CD14-positive monocyte (primary cell): ENCODE results near the gene NUBP2. TPM values are rescaled to one million over a fixed set of nuclear protein-coding genes. Genes with fewer than 3 reads are reported as not detected.
A peak's percentile ranks its signal among the peaks of the same experiment; 100 is the strongest.

ENCODE experiments used
- DNase-seq, 3 donors: peaks; one replicate each; pipeline ENCODE4 v3.0.0-alpha.2; 2011 to 2022
- H2AFZ ChIP-seq: 2 replicates; pipeline ENCODE4 v1.6.0; 2012; ENCODE audit warnings: mild to moderate bottlenecking, low read depth, low read length, inconsistent platforms; ENCODE audit not compliant: insufficient read depth, poor library complexity, severe bottlenecking
- H3K27ac ChIP-seq, 2 donors: 1 replicate in 1 of 2; 2 replicates in 1 of 2; pipeline ENCODE4 v1.5.1; 2012 to 2013; ENCODE audit warnings: low read length in 2 of 2, control low read depth in 1 of 2, inconsistent platforms in 1 of 2, low read depth in 1 of 2, mild to moderate bottlenecking in 1 of 2
- H3K27me3 ChIP-seq, 2 donors: one replicate each; pipeline versions ENCODE4 v1.6.0 to v1.6.1; 2011 to 2013; ENCODE audit warnings: low read length in 2 of 2; ENCODE audit not compliant: control insufficient read depth in 2 of 2, insufficient read depth in 2 of 2
- H3K36me3 ChIP-seq, 2 donors: replicated peaks in 1 of 2; 1 replicate in 1 of 2; 2 replicates in 1 of 2; pipeline versions ENCODE4 v1.5.1 to v1.6.1; 2012 to 2013; ENCODE audit warnings: low read length in 2 of 2, control low read depth in 1 of 2, inconsistent platforms in 1 of 2, mild to moderate bottlenecking in 1 of 2; ENCODE audit not compliant: insufficient read depth in 2 of 2, control insufficient read depth in 1 of 2
- H3K4me1 ChIP-seq, 2 donors: 1 replicate in 1 of 2; 2 replicates in 1 of 2; pipeline versions ENCODE4 v1.5.1 to v1.6.1; 2012 to 2013; ENCODE audit warnings: low read length in 2 of 2, control low read depth in 1 of 2, inconsistent platforms in 1 of 2, mild to moderate bottlenecking in 1 of 2, moderate library complexity in 1 of 2; ENCODE audit not compliant: insufficient read depth in 2 of 2, control insufficient read depth in 1 of 2
- H3K4me2 ChIP-seq: replicated peaks from 2 replicates; pipeline ENCODE3; 2012; ENCODE audit warnings: low read length, moderate library complexity, mild to moderate bottlenecking; ENCODE audit not compliant: poor library complexity, severe bottlenecking; ENCODE audit errors: extremely low read depth
- H3K4me3 ChIP-seq, 3 experiments: fragments of 200-600 bp in 1 of 3; sonication (generic) in 1 of 3; replicated peaks in 1 of 3; 1 replicate in 2 of 3; 2 replicates in 1 of 3; pipeline ENCODE4 v1.5.1; 2011 to 2013; ENCODE audit warnings: low read length in 3 of 3, mild to moderate bottlenecking in 3 of 3, control low read depth in 2 of 3, low read depth in 2 of 3, inconsistent platforms in 1 of 3, moderate library complexity in 1 of 3
- H3K79me2 ChIP-seq: 2 replicates; pipeline ENCODE4 v1.6.0; 2012; ENCODE audit warnings: mild to moderate bottlenecking, control low read depth, inconsistent platforms, low read length, moderate library complexity; ENCODE audit not compliant: insufficient read depth
- H3K9ac ChIP-seq: 2 replicates; pipeline ENCODE4 v1.6.0; 2017; ENCODE audit warnings: low read length, mild to moderate bottlenecking; ENCODE audit not compliant: insufficient read depth, poor library complexity, severe bottlenecking
- H3K9me3 ChIP-seq, 2 donors: replicated peaks in 1 of 2; 1 replicate in 1 of 2; 2 replicates in 1 of 2; pipeline versions ENCODE4 v1.5.1 to v1.6.1; 2012 to 2013; ENCODE audit warnings: low read length in 2 of 2, control low read depth in 1 of 2; ENCODE audit not compliant: control insufficient read depth in 1 of 2, insufficient read depth in 1 of 2
- H4K20me1 ChIP-seq: 2 replicates; pipeline ENCODE4 v1.6.0; 2012; ENCODE audit warnings: mild to moderate bottlenecking, low read length, control low read depth, moderate library complexity; ENCODE audit not compliant: insufficient read depth
- H3K27ac Mint-ChIP-seq, 7 donors: one replicate each; pipeline ENCODE4 v1.8.0; 2020; ENCODE audit warnings: mild to moderate bottlenecking in 7 of 7, mixed read lengths in 7 of 7, moderate library complexity in 6 of 7, inconsistent platforms in 2 of 7
- H3K27me3 Mint-ChIP-seq, 3 donors: one replicate each; pipeline ENCODE4 v1.8.0; 2021 to 2022; ENCODE audit warnings: low read depth in 3 of 3, mild to moderate bottlenecking in 3 of 3, mixed read lengths in 3 of 3, moderate library complexity in 3 of 3, inconsistent platforms in 1 of 3
- H3K36me3 Mint-ChIP-seq, 2 donors: one replicate each; pipeline ENCODE4 v1.8.0; 2020; ENCODE audit warnings: mixed read lengths in 2 of 2, inconsistent platforms in 1 of 2, mild to moderate bottlenecking in 1 of 2
- H3K4me1 Mint-ChIP-seq: one replicate; pipeline ENCODE4 v1.8.0; 2020; ENCODE audit warnings: mild to moderate bottlenecking, mixed read lengths
- H3K4me3 Mint-ChIP-seq, 2 donors: one replicate each; pipeline ENCODE4 v1.8.0; 2020; ENCODE audit warnings: mild to moderate bottlenecking in 2 of 2, mixed read lengths in 2 of 2, moderate library complexity in 1 of 2
- H3K9me3 Mint-ChIP-seq, 7 donors: one replicate each; pipeline ENCODE4 v1.8.0; 2020 to 2022; ENCODE audit warnings: mixed read lengths in 7 of 7, mild to moderate bottlenecking in 6 of 7, moderate library complexity in 6 of 7, inconsistent platforms in 2 of 7
- WGBS: methylation state at CpG from one replicate; pipeline ENCODE4 v1.1.5; 2013; ENCODE audit warnings: missing lambda C conversion rate; ENCODE audit not compliant: insufficient coverage; 5-methylcytosine and 5-hydroxymethylcytosine counted together
- intact Hi-C, 2 donors: fragments of 100-400 bp; cut with micrococcal nuclease; formaldehyde crosslinking; loops; one replicate each; pipeline versions ENCODE4 v1.15.0 to v1.15.1; 2023
- polyA plus RNA-seq, 3 donors: library from polyadenylated mRNA; depleted of rRNA in 1 of 3; unstranded in 2 of 3; stranded (reverse) in 1 of 3; fragments of 300-500 nt in 2 of 3; fragments of >200 nt in 1 of 3; fragmentation: Illumina TruSeq in 2 of 3; gene quantifications; 1 replicate in 2 of 3; 2 replicates in 1 of 3; pipeline ENCODE4 v1.2.3, GENCODE V29; 2012 to 2021
- TF ChIP-seq, protein P1 (sequence below): fragments of 200-600 bp; IDR thresholded peaks from one replicate; pipeline ENCODE4 v1.8.0; 2022; ENCODE audit warnings: antibody characterized with exemption, mild to moderate bottlenecking

The NUBP2 gene
- polyA plus RNA-seq, 3 donors: 34.4 to 69.5 (median 57.9) TPM

DNA sequence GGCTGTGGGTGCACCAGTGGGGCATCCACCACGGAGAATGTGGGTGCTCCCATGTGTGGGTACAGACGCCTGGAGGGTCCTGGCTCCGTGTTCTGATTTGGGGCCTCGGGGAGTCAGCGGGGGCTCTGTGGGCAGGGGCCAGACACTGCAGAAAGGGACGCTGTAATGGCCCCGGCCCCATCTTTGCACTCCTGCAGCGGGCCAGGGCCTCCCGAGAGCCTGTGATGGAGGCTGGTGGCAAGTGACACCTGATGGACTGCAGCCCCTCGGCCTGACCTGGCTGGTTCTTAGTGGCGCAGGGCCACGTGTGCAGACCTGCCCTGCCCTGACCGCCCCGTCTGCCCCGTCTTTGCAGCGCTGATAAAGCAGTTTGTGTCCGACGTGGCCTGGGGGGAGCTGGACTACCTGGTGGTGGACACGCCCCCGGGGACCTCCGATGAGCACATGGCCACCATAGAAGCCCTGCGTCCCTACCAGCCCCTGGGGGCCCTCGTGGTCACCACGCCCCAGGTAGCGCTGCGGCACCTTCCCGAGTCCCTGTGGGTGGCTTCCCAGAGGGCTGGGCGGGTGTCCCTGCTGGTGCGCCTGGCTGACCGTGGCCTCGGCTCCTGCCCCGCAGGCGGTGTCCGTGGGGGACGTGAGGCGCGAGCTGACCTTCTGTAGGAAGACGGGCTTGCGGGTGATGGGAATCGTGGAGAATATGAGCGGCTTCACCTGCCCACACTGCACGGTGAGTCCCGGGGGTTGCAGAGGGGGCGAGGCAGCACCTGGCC lies 4.7 kb downstream of the NUBP2 start:
- H3K36me3 Mint-ChIP-seq: peaks cover 18 to 55% of the 10 kb centered on the region in 2 donors
- Histone ChIP-seq H2AFZ (no peak overlapping the region), H3K79me2 (peaks cover 39% of the 10 kb centered on the region), H3K27ac (no peak overlapping the region), H3K4me2 (no peak overlapping the region), H4K20me1 (peaks cover 33% of the 10 kb centered on the region), H3K27me3 (no peaks in the 10 kb centered on the region), H3K4me1 (peaks cover 12 to 14% of the 10 kb centered on the region in 2 donors), H3K4me3 (no peak overlapping the region), H3K9me3 (no peaks in the 10 kb centered on the region), H3K9ac (no peak overlapping the region), H3K36me3 (peaks cover 42 to 44% of the 10 kb centered on the region in 2 donors)
- H3K27ac Mint-ChIP-seq: peak overlapping the region in 1 of 7 donors; percentile 41
- H3K4me1 Mint-ChIP-seq: peaks cover 12% of the 10 kb centered on the region
- DNase-seq: no peak
- WGBS: 96% methylated on average over 44 of the region's 44 CpGs
- TF ChIP-seq, protein P1, sequence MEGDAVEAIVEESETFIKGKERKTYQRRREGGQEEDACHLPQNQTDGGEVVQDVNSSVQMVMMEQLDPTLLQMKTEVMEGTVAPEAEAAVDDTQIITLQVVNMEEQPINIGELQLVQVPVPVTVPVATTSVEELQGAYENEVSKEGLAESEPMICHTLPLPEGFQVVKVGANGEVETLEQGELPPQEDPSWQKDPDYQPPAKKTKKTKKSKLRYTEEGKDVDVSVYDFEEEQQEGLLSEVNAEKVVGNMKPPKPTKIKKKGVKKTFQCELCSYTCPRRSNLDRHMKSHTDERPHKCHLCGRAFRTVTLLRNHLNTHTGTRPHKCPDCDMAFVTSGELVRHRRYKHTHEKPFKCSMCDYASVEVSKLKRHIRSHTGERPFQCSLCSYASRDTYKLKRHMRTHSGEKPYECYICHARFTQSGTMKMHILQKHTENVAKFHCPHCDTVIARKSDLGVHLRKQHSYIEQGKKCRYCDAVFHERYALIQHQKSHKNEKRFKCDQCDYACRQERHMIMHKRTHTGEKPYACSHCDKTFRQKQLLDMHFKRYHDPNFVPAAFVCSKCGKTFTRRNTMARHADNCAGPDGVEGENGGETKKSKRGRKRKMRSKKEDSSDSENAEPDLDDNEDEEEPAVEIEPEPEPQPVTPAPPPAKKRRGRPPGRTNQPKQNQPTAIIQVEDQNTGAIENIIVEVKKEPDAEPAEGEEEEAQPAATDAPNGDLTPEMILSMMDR: no peak
- intact Hi-C loops: loop anchor here in 1 of 2 donors (10.0 kb wide), 2 partner anchors 83 to 363 kb away; partner anchors contain the start of genes MAPK8IP3 and UQCC4
- no peaks in the 10 kb centered on the region for H3K27me3 Mint-ChIP-seq
- no peak overlapping the region for H3K4me3 Mint-ChIP-seq
- H3K9me3 Mint-ChIP-seq: no peaks in the 10 kb centered on the region

DNA sequence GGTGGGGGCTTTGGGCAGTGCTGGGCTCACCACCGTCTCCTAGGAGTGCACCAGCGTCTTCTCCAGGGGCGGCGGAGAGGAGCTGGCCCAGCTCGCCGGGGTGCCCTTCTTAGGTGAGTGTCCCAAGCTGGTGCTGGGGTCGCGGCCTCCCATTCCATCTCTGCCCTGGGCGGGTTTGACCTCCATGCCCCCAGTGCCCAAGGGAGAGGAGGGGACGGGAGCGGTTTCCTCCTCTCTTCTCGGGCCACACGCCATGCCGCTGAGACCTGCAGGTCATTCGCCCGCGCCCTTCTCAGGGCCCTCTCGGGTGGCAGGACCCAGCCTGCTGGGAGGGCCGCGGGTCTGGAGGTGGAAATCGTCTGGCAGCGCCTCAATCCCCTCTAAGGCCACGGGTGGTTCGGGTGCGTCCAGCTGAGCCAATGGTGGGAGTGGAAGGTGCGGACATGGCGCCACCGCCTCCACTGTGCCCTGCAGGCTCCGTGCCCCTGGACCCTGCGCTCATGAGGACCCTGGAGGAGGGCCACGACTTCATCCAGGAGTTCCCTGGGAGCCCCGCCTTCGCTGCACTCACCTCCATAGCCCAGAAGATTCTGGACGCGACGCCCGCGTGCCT lies 5.4 kb downstream of the NUBP2 start:
- TF ChIP-seq, protein P1: no peak
- H3K4me1 ChIP-seq: peaks cover 11 to 12% of the 10 kb centered on the region in 2 donors
- Mint-ChIP-seq H3K27ac (no peak overlapping the region), H3K27me3 (no peaks in the 10 kb centered on the region), H3K4me3 (no peak overlapping the region), H3K4me1 (peaks cover 12% of the 10 kb centered on the region), H3K36me3 (peaks cover 18 to 55% of the 10 kb centered on the region in 2 donors), H3K9me3 (no peaks in the 10 kb centered on the region)
- intact Hi-C loops: loop anchor here in 1 of 2 donors (10.0 kb wide), 2 partner anchors 83 to 363 kb away; partner anchors contain the start of genes MAPK8IP3 and UQCC4
- peaks cover 36% of the 10 kb centered on the region for H3K79me2 ChIP-seq
- no peaks in the 10 kb centered on the region for H3K27me3 ChIP-seq
- no peak overlapping the region for H3K9ac ChIP-seq
- DNase-seq: no peak
- H3K4me2 ChIP-seq: no peak overlapping the region
- H3K9me3 ChIP-seq: no peaks in the 10 kb centered on the region
- H3K27ac ChIP-seq: no peak overlapping the region
- H4K20me1 ChIP-seq: peaks cover 33% of the 10 kb centered on the region
- H3K36me3 ChIP-seq: peaks cover 42 to 44% of the 10 kb centered on the region in 2 donors
- H2AFZ ChIP-seq: no peak overlapping the region
- 99% methylated on average over 33 of the region's 38 CpGs for WGBS
- H3K4me3 ChIP-seq: no peak overlapping the region
